Measurements from ENCODE around the gene LRRC28. TPM values are rescaled to one million over a fixed set of nuclear protein-coding genes. Genes with fewer than 3 reads are reported as not detected.

Gene LRRC28
- total RNA-seq, 2 donors from 2014 or later, result 21.3 to 27.7 TPM

- no peaks in the 10 kb centered on the region for H3K36me3 Mint-ChIP-seq
These were observed 69.3 kb downstream of the LRRC28 start for GRCh38 chr15:99320374-99321215.

GRCh38 chr15:99321468-99321867 is 70.2 kb downstream of the LRRC28 start:
- no peak overlapping the region for H3K27ac Mint-ChIP-seq
- DNase-seq (ENCODE audit: low spot score in 2 of 2) (no peak), ATAC-seq (no peak)
- H3K9me3 Mint-ChIP-seq, result no peaks in the 10 kb centered on the region
- no peaks in the 10 kb centered on the region for H3K36me3 Mint-ChIP-seq

More at GRCh38 chr15:99320374-99321215, 69.3 kb downstream of the LRRC28 start:
- DNase-seq (ENCODE audit: low spot score in 2 of 2), result no peak
- Mint-ChIP-seq H3K9me3 (no peaks in the 10 kb centered on the region), H3K27ac (no peak overlapping the region)
- ATAC-seq, result no peak

GRCh38 chr15:99322643-99323405 is 71.5 kb downstream of the LRRC28 start:
- ATAC-seq, result no peak
- DNase-seq (ENCODE audit: low spot score in 2 of 2), result no peak
- H3K36me3 Mint-ChIP-seq, result no peaks in the 10 kb centered on the region
- no peaks in the 10 kb centered on the region for H3K9me3 Mint-ChIP-seq
- no peak overlapping the region for H3K27ac Mint-ChIP-seq

GRCh38 chr15:99324082-99324620 is 72.9 kb downstream of the LRRC28 start:
- no peaks in the 10 kb centered on the region for H3K9me3 Mint-ChIP-seq
- peak; percentile 57 to 82 for ATAC-seq
- H3K27ac Mint-ChIP-seq, result peak overlapping the region in 1 of 2 donors; percentile 28
- H3K36me3 Mint-ChIP-seq, result no peaks in the 10 kb centered on the region
- DNase-seq (ENCODE audit: low spot score in 2 of 2), result no peak

- Mint-ChIP-seq H3K9me3 (no peaks in the 10 kb centered on the region), H3K27ac (peak overlapping the region in 1 of 2 donors; percentile 28), H3K36me3 (no peaks in the 10 kb centered on the region)
- no peak for DNase-seq (ENCODE audit: low spot score in 2 of 2)
- no peak for ATAC-seq
These were observed 73.4 kb downstream of the LRRC28 start for GRCh38 chr15:99324700-99325099.

- no peak overlapping the region for H3K27ac Mint-ChIP-seq
- no peaks in the 10 kb centered on the region for H3K36me3 Mint-ChIP-seq
These were observed 75.0 kb downstream of the LRRC28 start for GRCh38 chr15:99326235-99326634.

GRCh38 chr15:99328106-99329072 is 77.1 kb downstream of the LRRC28 start:
- no peak for ATAC-seq
- H3K36me3 Mint-ChIP-seq, result no peaks in the 10 kb centered on the region
- H3K9me3 Mint-ChIP-seq, result no peaks in the 10 kb centered on the region
- H3K27ac Mint-ChIP-seq, result no peak overlapping the region
- no peak for DNase-seq (ENCODE audit: low spot score in 2 of 2)

More at GRCh38 chr15:99326235-99326634, 75.0 kb downstream of the LRRC28 start:
- no peak for DNase-seq (ENCODE audit: low spot score in 2 of 2)
- no peaks in the 10 kb centered on the region for H3K9me3 Mint-ChIP-seq
- no peak for ATAC-seq

GRCh38 chr15:99331381-99331780 is 80.1 kb downstream of the LRRC28 start:
- no peak overlapping the region for H3K27ac Mint-ChIP-seq
- no peaks in the 10 kb centered on the region for H3K9me3 Mint-ChIP-seq
- H3K36me3 Mint-ChIP-seq, result no peaks in the 10 kb centered on the region
- DNase-seq (ENCODE audit: low spot score in 2 of 2) (no peak), ATAC-seq (no peak)

GRCh38 chr15:99333413-99333812 is 82.1 kb downstream of the LRRC28 start:
- no peak overlapping the region for H3K27ac Mint-ChIP-seq
- no peak for DNase-seq (ENCODE audit: low spot score in 2 of 2)
- peak in 1 of 2 donors; percentile 93 for ATAC-seq

GRCh38 chr15:99333981-99334380 is 82.7 kb downstream of the LRRC28 start:
- Mint-ChIP-seq H3K9me3 (no peaks in the 10 kb centered on the region), H3K36me3 (no peaks in the 10 kb centered on the region), H3K27ac (no peak overlapping the region)
- no peak for ATAC-seq
- no peak for DNase-seq (ENCODE audit: low spot score in 2 of 2)

More at GRCh38 chr15:99333413-99333812, 82.1 kb downstream of the LRRC28 start:
- no peaks in the 10 kb centered on the region for H3K9me3 Mint-ChIP-seq
- no peaks in the 10 kb centered on the region for H3K36me3 Mint-ChIP-seq

- no peaks in the 10 kb centered on the region for H3K36me3 Mint-ChIP-seq
- DNase-seq (ENCODE audit: low spot score in 2 of 2), result no peak
- no peak overlapping the region for H3K27ac Mint-ChIP-seq
- ATAC-seq, result no peak
- no peaks in the 10 kb centered on the region for H3K9me3 Mint-ChIP-seq
These were observed 84.2 kb downstream of the LRRC28 start for GRCh38 chr15:99335508-99335907.

- no peak for ATAC-seq
These were observed 85.5 kb downstream of the LRRC28 start for GRCh38 chr15:99336794-99337193.

GRCh38 chr15:99340347-99340746 is 89.1 kb downstream of the LRRC28 start:
- no peaks in the 10 kb centered on the region for H3K36me3 Mint-ChIP-seq
- no peaks in the 10 kb centered on the region for H3K9me3 Mint-ChIP-seq
- no peak for DNase-seq (ENCODE audit: low spot score in 2 of 2)
- no peak overlapping the region for H3K27ac Mint-ChIP-seq
- ATAC-seq, result no peak

More at GRCh38 chr15:99336794-99337193, 85.5 kb downstream of the LRRC28 start:
- peak overlapping the region in 1 of 2 donors; percentile 70 for H3K27ac Mint-ChIP-seq
- DNase-seq (ENCODE audit: low spot score in 2 of 2), result no peak
- no peaks in the 10 kb centered on the region for H3K36me3 Mint-ChIP-seq
- no peaks in the 10 kb centered on the region for H3K9me3 Mint-ChIP-seq

GRCh38 chr15:99341786-99342185 is 90.5 kb downstream of the LRRC28 start:
- DNase-seq (ENCODE audit: low spot score in 2 of 2) (no peak), ATAC-seq (no peak)
- H3K27ac Mint-ChIP-seq, result no peak overlapping the region
- no peaks in the 10 kb centered on the region for H3K36me3 Mint-ChIP-seq
- H3K9me3 Mint-ChIP-seq, result no peaks in the 10 kb centered on the region

- no peaks in the 10 kb centered on the region for H3K36me3 Mint-ChIP-seq
- no peaks in the 10 kb centered on the region for H3K9me3 Mint-ChIP-seq
- DNase-seq (ENCODE audit: low spot score in 2 of 2) (no peak), ATAC-seq (no peak)
- no peak overlapping the region for H3K27ac Mint-ChIP-seq
These were observed 91.9 kb downstream of the LRRC28 start for GRCh38 chr15:99343208-99343607.

GRCh38 chr15:99343881-99344551 is 92.7 kb downstream of the LRRC28 start:
- H3K27ac Mint-ChIP-seq, result peak overlapping the region in 1 of 2 donors; percentile 18
- H3K9me3 Mint-ChIP-seq, result no peaks in the 10 kb centered on the region
- no peaks in the 10 kb centered on the region for H3K36me3 Mint-ChIP-seq
- ATAC-seq (peak; percentile 50 to 91), DNase-seq (ENCODE audit: low spot score in 2 of 2) (peak in 1 of 2 donors; percentile 16)
